HepG2 (cell line): ENCODE data around the gene CCN2. TPM values are rescaled to one million over a fixed set of nuclear protein-coding genes. Genes with fewer than 3 reads are reported as not detected.

ENCODE experiments used
- ATAC-seq: fragments of 200-7000 bp; cut with Tn5 transposase; 3 replicates; pipeline ENCODE4 v1.9.1; 2020; ENCODE audit warnings: mild to moderate bottlenecking, moderate library complexity
- BruUV-seq: library from RNA; stranded (reverse); fragments of 400-500 nt; replicated peaks from 2 replicates; lab custom pipeline; 2021; lab: Mats Ljungman, UMichigan
- CTCF ChIA-PET: fragments of 300-600 bp; formaldehyde crosslinking; extraction: SDS; loops from one replicate; lab custom pipeline; 2021; ENCODE audit warnings: low total read pairs, inconsistent platforms, low intra/inter-chr PET ratio; lab: Yijun Ruan, JAX
- POLR2A ChIA-PET: fragments of 350-600 bp; sonication (Branson Sonifier 250); formaldehyde crosslinking; loops from one replicate; lab custom pipeline; 2020; ENCODE audit warnings: antibody characterized with exemption, inconsistent platforms; lab: Yijun Ruan, JAX
- DNase-seq: peaks from one replicate; pipeline ENCODE4 v3.0.0-alpha.2; 2015; ENCODE audit warnings: low spot score
- FAIRE-seq: peaks from 3 replicates; lab custom pipeline; 2011; peaks lifted over from hg19 to GRCh38; lab: Jason Lieb, UNC
- H2AFZ ChIP-seq: one replicate; pipeline ENCODE4 v1.6.1; 2011; ENCODE audit warnings: low read length, inconsistent platforms
- H3K27ac ChIP-seq: fragments of 300-600 bp; 3 replicates; pipeline ENCODE4 v1.8.0; 2011; ENCODE audit warnings: mixed run types, mild to moderate bottlenecking, mixed read lengths, low read length, inconsistent platforms; ENCODE audit not compliant: insufficient read depth; ENCODE audit errors: extremely low read length
- H3K27me3 ChIP-seq, 2 experiments: fragments of 200-600 bp in 1 of 2; 2 replicates in 1 of 2; 3 replicates in 1 of 2; pipeline versions ENCODE4 v1.6.0 to v1.8.0; 2011; ENCODE audit warnings: low read length in 2 of 2, mild to moderate bottlenecking in 2 of 2, moderate library complexity in 2 of 2, inconsistent platforms in 1 of 2; ENCODE audit not compliant: insufficient read depth in 2 of 2, control insufficient read depth in 1 of 2
- H3K36me3 ChIP-seq, 2 experiments: fragments of 200-600 bp in 1 of 2; replicated peaks in 1 of 2; 2 replicates in 1 of 2; 3 replicates in 1 of 2; pipeline versions ENCODE4 v1.5.1 to v1.8.0; 2011; ENCODE audit warnings: low read length in 2 of 2, inconsistent platforms in 1 of 2; ENCODE audit not compliant: insufficient read depth in 2 of 2, control insufficient read depth in 1 of 2
- H3K4me1 ChIP-seq: 2 replicates; pipeline ENCODE4 v1.5.1; 2012; ENCODE audit warnings: low read length, inconsistent platforms; ENCODE audit not compliant: insufficient read depth
- H3K4me2 ChIP-seq: 2 replicates; pipeline ENCODE4 v1.6.0; 2011; ENCODE audit warnings: low read depth, low read length, inconsistent platforms
- H3K4me3 ChIP-seq, 3 experiments: fragments of 200-600 bp in 1 of 3; sonication (generic), shearing (Covaris generic) in 1 of 3; replicated peaks in 1 of 3; 2 replicates each; pipeline ENCODE4 v1.5.1; 2011 to 2016; ENCODE audit warnings: low read length in 3 of 3, inconsistent platforms in 2 of 3, low read depth in 2 of 3, mild to moderate bottlenecking in 2 of 3, control low read depth in 1 of 3, mixed read lengths in 1 of 3; ENCODE audit not compliant: insufficient read depth in 1 of 3
- H3K79me2 ChIP-seq: one replicate; pipeline ENCODE4 v1.6.1; 2011; ENCODE audit warnings: low read length, inconsistent platforms; ENCODE audit not compliant: insufficient read depth
- H3K9ac ChIP-seq: 2 replicates; pipeline ENCODE4 v1.6.0; 2011; ENCODE audit warnings: mild to moderate bottlenecking, low read depth, low read length, inconsistent platforms; ENCODE audit not compliant: insufficient read depth
- H3K9me3 ChIP-seq: 2 replicates; pipeline ENCODE4 v1.5.1; 2012; ENCODE audit warnings: mild to moderate bottlenecking, low read length
- H4K20me1 ChIP-seq: 2 replicates; pipeline ENCODE4 v1.6.0; 2011; ENCODE audit warnings: inconsistent platforms, mild to moderate bottlenecking, low read length, moderate library complexity; ENCODE audit not compliant: insufficient read depth
- HOXA5 ChIP-seq: sonication (generic); formaldehyde crosslinking; IDR thresholded peaks from 2 replicates; pipeline ENCODE4 v1.4.0; 2020; ENCODE audit warnings: missing genetic modification reagents
- RAD51 ChIP-seq: fragments of 450-650 bp; IDR thresholded peaks from 2 replicates; pipeline ENCODE4 v1.6.1; 2016; ENCODE audit warnings: borderline replicate concordance
- TAF15 ChIP-seq: fragments of 200-400 bp; formaldehyde crosslinking; IDR thresholded peaks from one replicate; pipeline ENCODE4 v1.6.1; 2018; ENCODE audit warnings: mild to moderate bottlenecking, low read depth, low read length; ENCODE audit not compliant: poor library complexity, severe bottlenecking
- TARDBP ChIP-seq: sonication (generic); formaldehyde crosslinking; IDR thresholded peaks from 2 replicates; pipeline ENCODE4 v1.8.0; 2022; ENCODE audit warnings: mild to moderate bottlenecking, missing genetic modification reagents
- ZNF3 ChIP-seq: IDR thresholded peaks from 2 replicates; pipeline ENCODE4 v1.7.0; 2017; ENCODE audit warnings: inconsistent platforms
- ZNF547 ChIP-seq: sonication (generic); formaldehyde crosslinking; IDR thresholded peaks from 2 replicates; pipeline ENCODE4 v1.5.1; 2020; ENCODE audit warnings: mild to moderate bottlenecking, missing genetic modification reagents
- ZNF589 ChIP-seq: sonication (generic); formaldehyde crosslinking; conservative IDR thresholded peaks from 2 replicates; pipeline ENCODE4 v1.8.0; 2022; ENCODE audit warnings: mild to moderate bottlenecking, moderate library complexity, missing genetic modification reagents
- ZNF652 ChIP-seq: IDR thresholded peaks from 2 replicates; pipeline ENCODE4 v1.6.1; 2016; ENCODE audit warnings: low read depth, borderline replicate concordance
- WGBS: methylation state at CpG from one replicate; pipeline ENCODE4 v1.1.6; 2017; ENCODE audit warnings: low lambda C conversion rate; 5-methylcytosine and 5-hydroxymethylcytosine counted together
- in situ Hi-C: cut with HindIII; loops from 2 replicates; pipeline ENCODE4 v1.10.0; 2017; ENCODE audit warnings: low pct_unique_long_range_greater_than_20kb; ENCODE audit not compliant: extremely low pct_ligation_motif_present
- intact Hi-C: fragments of 100-400 bp; cut with micrococcal nuclease; formaldehyde crosslinking; loops from one replicate; pipeline ENCODE4 v1.10.0; 2022; ENCODE audit not compliant: unreplicated experiment
- polyA plus RNA-seq, 8 experiments: library from polyadenylated mRNA; depleted of rRNA in 3 of 8; stranded (reverse) in 7 of 8; unstranded in 1 of 8; fragments of >200 nt; fragmentation: Illumina TruSeq in 4 of 8; extraction: Trizol in 4 of 8; gene quantifications; 2 replicates each; pipeline versions ENCODE4 v1.2.1 to v1.2.3, GENCODE V29; 2011 to 2016; ENCODE audit warnings: low read depth in 4 of 8, missing spikeins in 1 of 8, mixed read lengths in 1 of 8; ENCODE audit not compliant: insufficient read depth in 1 of 8
- total RNA-seq, 5 experiments: library from RNA; depleted of rRNA; stranded (reverse); fragments of >200 nt; fragmentation: Illumina TruSeq; extraction: Trizol; gene quantifications; 2 replicates each; pipeline ENCODE4 v1.2.3, GENCODE V29; 2016; ENCODE audit warnings: low read depth in 1 of 5
- TF ChIP-seq, protein P1 (sequence below): sonication (generic); formaldehyde crosslinking; IDR thresholded peaks from 2 replicates; pipeline ENCODE4 v1.4.0; 2020; ENCODE audit warnings: mild to moderate bottlenecking, low read depth, missing genetic modification reagents
- TF ChIP-seq, protein P2 (sequence below): IDR thresholded peaks from 2 replicates; pipeline ENCODE4 v1.6.1; 2016; ENCODE audit warnings: low read depth, missing genetic modification reagents, missing compliant biosample characterization
- TF ChIP-seq, protein P3 (sequence below): sonication (generic); formaldehyde crosslinking; IDR thresholded peaks from 2 replicates; pipeline ENCODE4 v1.8.1; 2022; ENCODE audit warnings: low read depth, mild to moderate bottlenecking, missing genetic modification reagents
- TF ChIP-seq, protein P4 (sequence below), 2 experiments: sonication (generic) in 1 of 2; formaldehyde crosslinking in 1 of 2; IDR thresholded peaks; 2 replicates each; pipeline versions ENCODE4 v1.4.0 to v1.6.1; 2018 to 2020; ENCODE audit warnings: missing genetic modification reagents in 2 of 2, borderline replicate concordance in 1 of 2, low read depth in 1 of 2, mild to moderate bottlenecking in 1 of 2, missing biosample characterization in 1 of 2

Gene CCN2
- total and polyA plus RNA-seq, 2 of the 13 experiments (the other 11 are each of a cell fraction or from before 2014, with no cell fraction given) = 34.7 to 316 TPM

DNA sequence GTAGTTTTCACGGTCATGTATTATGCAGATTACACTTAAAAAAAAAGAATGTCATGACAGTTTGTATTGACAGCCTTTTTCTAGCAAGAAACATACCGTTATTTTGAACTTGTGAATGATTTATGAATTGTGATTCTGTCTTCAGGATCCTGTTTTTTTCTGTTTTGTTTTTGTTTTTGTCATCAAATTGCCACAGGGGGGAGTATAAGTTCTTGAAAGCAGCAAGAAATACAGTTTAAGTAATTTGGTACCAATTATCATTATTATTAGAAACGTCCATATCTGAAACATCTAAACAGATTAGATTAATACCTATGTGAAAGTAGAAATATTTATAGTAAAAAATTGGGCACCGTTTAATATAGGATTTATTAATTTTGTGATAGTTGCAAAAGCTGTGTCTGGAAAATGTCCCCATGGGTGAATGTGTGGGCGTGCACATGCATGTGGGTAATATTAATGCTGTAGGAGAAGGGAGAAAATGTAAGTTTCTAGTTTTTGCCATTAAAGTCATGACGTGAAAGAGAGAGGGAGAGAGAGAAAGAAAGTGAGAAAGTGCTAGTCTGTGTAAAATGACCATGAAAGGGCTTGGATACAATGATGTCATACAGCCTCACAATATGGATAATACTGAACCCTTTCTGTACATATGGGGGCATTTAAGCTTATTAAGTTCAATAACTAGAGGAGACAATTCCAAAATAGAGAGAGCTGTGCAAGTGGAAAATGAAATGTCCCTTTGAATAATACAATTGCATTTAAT, 9.4 kb upstream of the CCN2 start:
- Histone ChIP-seq H3K27me3 (no peaks in the 10 kb centered on the region), H3K79me2 (no peaks in the 10 kb centered on the region), H3K36me3 (no peaks in the 10 kb centered on the region), H3K4me2 (no peak overlapping the region), H3K9me3 (no peaks in the 10 kb centered on the region), H3K9ac (no peak overlapping the region), H3K27ac (peak overlapping the region; percentile 83), H2AFZ (peak overlapping the region; percentile 18), H4K20me1 (no peaks in the 10 kb centered on the region), H3K4me1 (peaks cover 76% of the 10 kb centered on the region), H3K4me3 (no peak overlapping the region)
- intact Hi-C loops = no loop called here
- FAIRE-seq (no peak), ATAC-seq (no peak), DNase-seq (no peak)
- in situ Hi-C loops = no loop called here
- ChIA-PET POLR2A (interaction anchor here (1.2 to 3.9 kb wide), 4 partner anchors 12 to 37 kb away, joined by 5 to 103 read pairs (median 33); partner anchors contain the start of gene CCN2), CTCF (interaction anchor here (1.2 kb wide), 1 partner anchor 201 kb away, joined by 3 read pairs; no protein-coding TSS in a partner anchor)
- WGBS = 66% methylated on average over 6 of the region's 6 CpGs
- BruUV-seq = no TSS peak
- TF ChIP-seq, protein P1, sequence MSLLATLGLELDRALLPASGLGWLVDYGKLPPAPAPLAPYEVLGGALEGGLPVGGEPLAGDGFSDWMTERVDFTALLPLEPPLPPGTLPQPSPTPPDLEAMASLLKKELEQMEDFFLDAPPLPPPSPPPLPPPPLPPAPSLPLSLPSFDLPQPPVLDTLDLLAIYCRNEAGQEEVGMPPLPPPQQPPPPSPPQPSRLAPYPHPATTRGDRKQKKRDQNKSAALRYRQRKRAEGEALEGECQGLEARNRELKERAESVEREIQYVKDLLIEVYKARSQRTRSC = no peak
- TF ChIP-seq, protein P2, sequence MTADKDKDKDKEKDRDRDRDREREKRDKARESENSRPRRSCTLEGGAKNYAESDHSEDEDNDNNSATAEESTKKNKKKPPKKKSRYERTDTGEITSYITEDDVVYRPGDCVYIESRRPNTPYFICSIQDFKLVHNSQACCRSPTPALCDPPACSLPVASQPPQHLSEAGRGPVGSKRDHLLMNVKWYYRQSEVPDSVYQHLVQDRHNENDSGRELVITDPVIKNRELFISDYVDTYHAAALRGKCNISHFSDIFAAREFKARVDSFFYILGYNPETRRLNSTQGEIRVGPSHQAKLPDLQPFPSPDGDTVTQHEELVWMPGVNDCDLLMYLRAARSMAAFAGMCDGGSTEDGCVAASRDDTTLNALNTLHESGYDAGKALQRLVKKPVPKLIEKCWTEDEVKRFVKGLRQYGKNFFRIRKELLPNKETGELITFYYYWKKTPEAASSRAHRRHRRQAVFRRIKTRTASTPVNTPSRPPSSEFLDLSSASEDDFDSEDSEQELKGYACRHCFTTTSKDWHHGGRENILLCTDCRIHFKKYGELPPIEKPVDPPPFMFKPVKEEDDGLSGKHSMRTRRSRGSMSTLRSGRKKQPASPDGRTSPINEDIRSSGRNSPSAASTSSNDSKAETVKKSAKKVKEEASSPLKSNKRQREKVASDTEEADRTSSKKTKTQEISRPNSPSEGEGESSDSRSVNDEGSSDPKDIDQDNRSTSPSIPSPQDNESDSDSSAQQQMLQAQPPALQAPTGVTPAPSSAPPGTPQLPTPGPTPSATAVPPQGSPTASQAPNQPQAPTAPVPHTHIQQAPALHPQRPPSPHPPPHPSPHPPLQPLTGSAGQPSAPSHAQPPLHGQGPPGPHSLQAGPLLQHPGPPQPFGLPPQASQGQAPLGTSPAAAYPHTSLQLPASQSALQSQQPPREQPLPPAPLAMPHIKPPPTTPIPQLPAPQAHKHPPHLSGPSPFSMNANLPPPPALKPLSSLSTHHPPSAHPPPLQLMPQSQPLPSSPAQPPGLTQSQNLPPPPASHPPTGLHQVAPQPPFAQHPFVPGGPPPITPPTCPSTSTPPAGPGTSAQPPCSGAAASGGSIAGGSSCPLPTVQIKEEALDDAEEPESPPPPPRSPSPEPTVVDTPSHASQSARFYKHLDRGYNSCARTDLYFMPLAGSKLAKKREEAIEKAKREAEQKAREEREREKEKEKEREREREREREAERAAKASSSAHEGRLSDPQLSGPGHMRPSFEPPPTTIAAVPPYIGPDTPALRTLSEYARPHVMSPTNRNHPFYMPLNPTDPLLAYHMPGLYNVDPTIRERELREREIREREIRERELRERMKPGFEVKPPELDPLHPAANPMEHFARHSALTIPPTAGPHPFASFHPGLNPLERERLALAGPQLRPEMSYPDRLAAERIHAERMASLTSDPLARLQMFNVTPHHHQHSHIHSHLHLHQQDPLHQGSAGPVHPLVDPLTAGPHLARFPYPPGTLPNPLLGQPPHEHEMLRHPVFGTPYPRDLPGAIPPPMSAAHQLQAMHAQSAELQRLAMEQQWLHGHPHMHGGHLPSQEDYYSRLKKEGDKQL (CRISPR knock-in tag) = no peak
- TF ChIP-seq HOXA5 = peak; percentile 42; the same call in 1 of the 2 replicates
- TF ChIP-seq, protein P3, sequence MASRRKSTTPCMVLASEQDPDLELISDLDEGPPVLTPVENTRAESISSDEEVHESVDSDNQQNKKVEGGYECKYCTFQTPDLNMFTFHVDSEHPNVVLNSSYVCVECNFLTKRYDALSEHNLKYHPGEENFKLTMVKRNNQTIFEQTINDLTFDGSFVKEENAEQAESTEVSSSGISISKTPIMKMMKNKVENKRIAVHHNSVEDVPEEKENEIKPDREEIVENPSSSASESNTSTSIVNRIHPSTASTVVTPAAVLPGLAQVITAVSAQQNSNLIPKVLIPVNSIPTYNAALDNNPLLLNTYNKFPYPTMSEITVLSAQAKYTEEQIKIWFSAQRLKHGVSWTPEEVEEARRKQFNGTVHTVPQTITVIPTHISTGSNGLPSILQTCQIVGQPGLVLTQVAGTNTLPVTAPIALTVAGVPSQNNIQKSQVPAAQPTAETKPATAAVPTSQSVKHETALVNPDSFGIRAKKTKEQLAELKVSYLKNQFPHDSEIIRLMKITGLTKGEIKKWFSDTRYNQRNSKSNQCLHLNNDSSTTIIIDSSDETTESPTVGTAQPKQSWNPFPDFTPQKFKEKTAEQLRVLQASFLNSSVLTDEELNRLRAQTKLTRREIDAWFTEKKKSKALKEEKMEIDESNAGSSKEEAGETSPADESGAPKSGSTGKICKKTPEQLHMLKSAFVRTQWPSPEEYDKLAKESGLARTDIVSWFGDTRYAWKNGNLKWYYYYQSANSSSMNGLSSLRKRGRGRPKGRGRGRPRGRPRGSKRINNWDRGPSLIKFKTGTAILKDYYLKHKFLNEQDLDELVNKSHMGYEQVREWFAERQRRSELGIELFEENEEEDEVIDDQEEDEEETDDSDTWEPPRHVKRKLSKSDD (CRISPR knock-in tag) = no peak
- no peak for TF ChIP-seq ZNF589 (CRISPR knock-in tag)
- TF ChIP-seq ZNF3 (CRISPR knock-in tag) = no peak
- TF ChIP-seq, protein P4, sequence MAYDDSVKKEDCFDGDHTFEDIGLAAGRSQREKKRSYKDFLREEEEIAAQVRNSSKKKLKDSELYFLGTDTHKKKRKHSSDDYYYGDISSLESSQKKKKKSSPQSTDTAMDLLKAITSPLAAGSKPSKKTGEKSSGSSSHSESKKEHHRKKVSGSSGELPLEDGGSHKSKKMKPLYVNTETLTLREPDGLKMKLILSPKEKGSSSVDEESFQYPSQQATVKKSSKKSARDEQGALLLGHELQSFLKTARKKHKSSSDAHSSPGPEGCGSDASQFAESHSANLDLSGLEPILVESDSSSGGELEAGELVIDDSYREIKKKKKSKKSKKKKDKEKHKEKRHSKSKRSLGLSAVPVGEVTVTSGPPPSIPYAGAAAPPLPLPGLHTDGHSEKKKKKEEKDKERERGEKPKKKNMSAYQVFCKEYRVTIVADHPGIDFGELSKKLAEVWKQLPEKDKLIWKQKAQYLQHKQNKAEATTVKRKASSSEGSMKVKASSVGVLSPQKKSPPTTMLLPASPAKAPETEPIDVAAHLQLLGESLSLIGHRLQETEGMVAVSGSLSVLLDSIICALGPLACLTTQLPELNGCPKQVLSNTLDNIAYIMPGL (CRISPR knock-in tag; IDR thresholded peaks at IDR 0.05; ENCODE audit: borderline replicate concordance in 1 of 2, low read depth in 1 of 2) = peak in 1 of 2 experiments; percentile 20; a peak in 1 of 4 replicates
- TF ChIP-seq RAD51 = no peak
- 0 out of 2 replicates have a peak, but pooled peaks have one; percentile 8 for TF ChIP-seq ZNF652 (CRISPR knock-in tag)
- 0 out of 2 replicates have a peak, but pooled peaks have one; percentile 34 for TF ChIP-seq TARDBP (CRISPR knock-in tag)
- TF ChIP-seq ZNF547 = no peak
- no peak for TF ChIP-seq TAF15
